Calu3 (cell line): ENCODE data around the gene CDKAL1. TPM values are rescaled to one million over a fixed set of nuclear protein-coding genes. Genes with fewer than 3 reads are reported as not detected.
"Not testable (repeated sequence)": the region's sequence is repeated elsewhere in the genome, so short reads cannot be mapped to it uniquely, and the experiment has no call there.

Experiments used
- BruUV-seq: library from RNA; stranded (reverse); fragments of 400-500 nt; replicated peaks from 2 replicates; lab custom pipeline; 2021; lab: Mats Ljungman, UMichigan
- CTCF ChIA-PET: fragments of 300-600 bp; sonication (Branson Sonifier 250); formaldehyde crosslinking; loops from one replicate; lab custom pipeline; 2022; ENCODE audit warnings: antibody characterized with exemption; lab: Charles Lee
- DNase-seq: peaks from one replicate; pipeline ENCODE4 v3.0.0; 2022
- H3K27ac Mint-ChIP-seq: one replicate; pipeline ENCODE4 v1.8.0; 2022; ENCODE audit warnings: mixed read lengths; ENCODE audit not compliant: unreplicated experiment
- H3K27me3 Mint-ChIP-seq: one replicate; pipeline ENCODE4 v1.8.0; 2022; ENCODE audit warnings: mixed read lengths; ENCODE audit not compliant: unreplicated experiment
- H3K36me3 Mint-ChIP-seq: one replicate; pipeline ENCODE4 v1.8.0; 2022; ENCODE audit warnings: mild to moderate bottlenecking, moderate library complexity, mixed read lengths; ENCODE audit not compliant: insufficient read depth, unreplicated experiment
- H3K4me1 Mint-ChIP-seq: one replicate; pipeline ENCODE4 v1.8.0; 2022; ENCODE audit warnings: mild to moderate bottlenecking, low read depth, mixed read lengths; ENCODE audit not compliant: unreplicated experiment
- H3K4me3 Mint-ChIP-seq: one replicate; pipeline ENCODE4 v1.8.0; 2022; ENCODE audit warnings: mild to moderate bottlenecking, low read depth, moderate library complexity, mixed read lengths; ENCODE audit not compliant: unreplicated experiment
- H3K9me3 Mint-ChIP-seq: one replicate; pipeline ENCODE4 v1.8.0; 2022; ENCODE audit warnings: low read depth, mixed read lengths; ENCODE audit not compliant: unreplicated experiment
- intact Hi-C: fragments of 100-400 bp; cut with micrococcal nuclease; formaldehyde crosslinking; loops from one replicate; pipeline ENCODE4 v1.10.0; 2022; ENCODE audit not compliant: unreplicated experiment
- total RNA-seq: library from RNA; stranded (reverse); gene quantifications from 2 replicates; pipeline ENCODE4 v1.2.3, GENCODE V29; 2022
- TF ChIP-seq, protein P1 (sequence below): fragments of 200-600 bp; IDR thresholded peaks from one replicate; pipeline ENCODE4 v1.8.0; 2022; ENCODE audit warnings: antibody characterized with exemption; ENCODE audit not compliant: unreplicated experiment

CDKAL1 gene
- total RNA-seq, 1 experiment from 2014 or later = 39.6 TPM

DNA sequence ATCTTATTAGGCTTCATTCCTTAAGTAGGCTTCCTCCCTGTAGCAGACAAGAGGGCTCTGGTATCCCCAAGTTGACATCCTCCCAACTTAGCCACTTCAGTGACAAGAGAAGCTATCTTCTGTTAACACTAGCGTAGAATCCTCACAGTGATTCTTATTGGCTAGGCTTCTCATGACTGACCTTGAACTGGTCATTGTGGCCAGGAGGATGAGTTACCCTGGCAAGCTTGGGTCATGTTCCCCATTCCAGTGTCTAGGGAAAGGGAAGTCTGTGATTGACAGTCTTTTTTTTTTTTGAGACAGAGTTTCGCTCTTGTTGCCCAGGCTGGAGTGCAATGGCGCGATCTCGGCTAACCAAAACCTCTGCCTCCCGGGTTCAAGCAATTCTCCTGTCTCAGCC, 7.1 kb downstream of the CDKAL1 start:
- H3K4me3 Mint-ChIP-seq = no peak overlapping the region
- no TSS peak for BruUV-seq
- DNase-seq = no peak
- H3K36me3 Mint-ChIP-seq = peaks cover 20% of the 10 kb centered on the region
- peaks cover 3% of the 10 kb centered on the region for H3K9me3 Mint-ChIP-seq
- intact Hi-C loops = no loop called here
- TF ChIP-seq, protein P1, sequence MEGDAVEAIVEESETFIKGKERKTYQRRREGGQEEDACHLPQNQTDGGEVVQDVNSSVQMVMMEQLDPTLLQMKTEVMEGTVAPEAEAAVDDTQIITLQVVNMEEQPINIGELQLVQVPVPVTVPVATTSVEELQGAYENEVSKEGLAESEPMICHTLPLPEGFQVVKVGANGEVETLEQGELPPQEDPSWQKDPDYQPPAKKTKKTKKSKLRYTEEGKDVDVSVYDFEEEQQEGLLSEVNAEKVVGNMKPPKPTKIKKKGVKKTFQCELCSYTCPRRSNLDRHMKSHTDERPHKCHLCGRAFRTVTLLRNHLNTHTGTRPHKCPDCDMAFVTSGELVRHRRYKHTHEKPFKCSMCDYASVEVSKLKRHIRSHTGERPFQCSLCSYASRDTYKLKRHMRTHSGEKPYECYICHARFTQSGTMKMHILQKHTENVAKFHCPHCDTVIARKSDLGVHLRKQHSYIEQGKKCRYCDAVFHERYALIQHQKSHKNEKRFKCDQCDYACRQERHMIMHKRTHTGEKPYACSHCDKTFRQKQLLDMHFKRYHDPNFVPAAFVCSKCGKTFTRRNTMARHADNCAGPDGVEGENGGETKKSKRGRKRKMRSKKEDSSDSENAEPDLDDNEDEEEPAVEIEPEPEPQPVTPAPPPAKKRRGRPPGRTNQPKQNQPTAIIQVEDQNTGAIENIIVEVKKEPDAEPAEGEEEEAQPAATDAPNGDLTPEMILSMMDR = no peak
- no peak overlapping the region for H3K27ac Mint-ChIP-seq
- peaks cover 59% of the 10 kb centered on the region for H3K4me1 Mint-ChIP-seq
- CTCF ChIA-PET = no interaction called here
- H3K27me3 Mint-ChIP-seq = no peaks in the 10 kb centered on the region

GRCh38 chr6:20542927-20543602, 8.8 kb downstream of the CDKAL1 start:
- no peaks in the 10 kb centered on the region for H3K27me3 Mint-ChIP-seq
- H3K36me3 Mint-ChIP-seq = peaks cover 31% of the 10 kb centered on the region
- BruUV-seq = no TSS peak
- TF ChIP-seq, protein P1 = no peak
- peaks cover 3% of the 10 kb centered on the region for H3K9me3 Mint-ChIP-seq
- peak overlapping the region; percentile 74 for H3K27ac Mint-ChIP-seq
- peaks cover 52% of the 10 kb centered on the region for H3K4me1 Mint-ChIP-seq
- peak; percentile 84 for DNase-seq
- intact Hi-C loops = no loop called here
- H3K4me3 Mint-ChIP-seq = peak overlapping the region; percentile 45
- CTCF ChIA-PET = interaction anchor here (0.7 kb wide), 1 partner anchor 24 kb away, joined by 3 read pairs; no protein-coding TSS in a partner anchor

GRCh38 chr6:20548264-20548663, 14.0 kb downstream of the CDKAL1 start:
- CTCF ChIA-PET = interaction anchor here (0.6 to 0.7 kb wide), 3 partner anchors 742 to 1526 kb away, joined by 3 to 6 read pairs (median 5); no protein-coding TSS in a partner anchor
- no peaks in the 10 kb centered on the region for H3K9me3 Mint-ChIP-seq
- H3K27me3 Mint-ChIP-seq = no peaks in the 10 kb centered on the region
- no TSS peak for BruUV-seq
- no peak overlapping the region for H3K4me3 Mint-ChIP-seq
- H3K36me3 Mint-ChIP-seq = peaks cover 45% of the 10 kb centered on the region
- peaks cover 9% of the 10 kb centered on the region for H3K4me1 Mint-ChIP-seq
- no peak overlapping the region for H3K27ac Mint-ChIP-seq
- no peak for DNase-seq
- intact Hi-C loops = no loop called here
- TF ChIP-seq, protein P1 = no peak

DNA sequence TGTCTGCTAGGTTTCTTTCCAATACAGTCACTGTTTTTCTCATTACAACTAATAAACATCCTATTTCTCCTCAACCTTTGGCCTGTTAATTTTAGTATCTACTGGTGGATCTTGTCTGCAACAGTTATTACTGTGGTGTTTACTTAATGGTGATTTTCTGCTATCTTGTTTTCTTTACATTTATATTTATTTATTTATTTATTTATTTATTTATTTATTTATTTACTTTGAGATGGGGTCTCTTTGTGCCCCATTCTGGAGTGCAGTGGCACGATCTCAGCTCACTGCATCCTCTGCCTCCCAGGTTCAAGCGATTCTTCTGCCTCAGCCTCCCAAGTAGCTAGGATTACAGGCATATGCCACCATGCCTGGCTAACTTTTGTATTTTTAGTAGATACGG, 15.1 kb downstream of the CDKAL1 start:
- intact Hi-C loops, H3K4me3 Mint-ChIP-seq, H3K9me3 Mint-ChIP-seq, BruUV-seq, CTCF ChIA-PET, H3K27me3 Mint-ChIP-seq, H3K4me1 Mint-ChIP-seq, DNase-seq: not testable (repeated sequence)
- Mint-ChIP-seq H3K27ac (peak overlapping the region; percentile 45), H3K36me3 (peaks cover 43% of the 10 kb centered on the region)

- TF ChIP-seq, protein P1 = no peak
- DNase-seq = no peak
- peaks cover 14% of the 10 kb centered on the region for H3K36me3 Mint-ChIP-seq
- intact Hi-C loops = no loop called here
- H3K27ac Mint-ChIP-seq = no peak overlapping the region
- no peaks in the 10 kb centered on the region for H3K9me3 Mint-ChIP-seq
- no peak overlapping the region for H3K4me3 Mint-ChIP-seq
- no peaks in the 10 kb centered on the region for H3K4me1 Mint-ChIP-seq
- H3K27me3 Mint-ChIP-seq = no peaks in the 10 kb centered on the region
- CTCF ChIA-PET = interaction anchor here (0.6 kb wide), 1 partner anchor 980 kb away, joined by 3 read pairs; no protein-coding TSS in a partner anchor
- BruUV-seq = no TSS peak
These were observed 20.1 kb downstream of the CDKAL1 start for GRCh38 chr6:20554326-20554725.
